Measurements from ENCODE around the gene SNX15. TPM values are rescaled to one million over a fixed set of nuclear protein-coding genes. Genes with fewer than 3 reads are reported as not detected.

SNX15 gene
- total and polyA plus RNA-seq, 9 donors, result 10.2 to 30.5 (median 19.9) TPM

DNA sequence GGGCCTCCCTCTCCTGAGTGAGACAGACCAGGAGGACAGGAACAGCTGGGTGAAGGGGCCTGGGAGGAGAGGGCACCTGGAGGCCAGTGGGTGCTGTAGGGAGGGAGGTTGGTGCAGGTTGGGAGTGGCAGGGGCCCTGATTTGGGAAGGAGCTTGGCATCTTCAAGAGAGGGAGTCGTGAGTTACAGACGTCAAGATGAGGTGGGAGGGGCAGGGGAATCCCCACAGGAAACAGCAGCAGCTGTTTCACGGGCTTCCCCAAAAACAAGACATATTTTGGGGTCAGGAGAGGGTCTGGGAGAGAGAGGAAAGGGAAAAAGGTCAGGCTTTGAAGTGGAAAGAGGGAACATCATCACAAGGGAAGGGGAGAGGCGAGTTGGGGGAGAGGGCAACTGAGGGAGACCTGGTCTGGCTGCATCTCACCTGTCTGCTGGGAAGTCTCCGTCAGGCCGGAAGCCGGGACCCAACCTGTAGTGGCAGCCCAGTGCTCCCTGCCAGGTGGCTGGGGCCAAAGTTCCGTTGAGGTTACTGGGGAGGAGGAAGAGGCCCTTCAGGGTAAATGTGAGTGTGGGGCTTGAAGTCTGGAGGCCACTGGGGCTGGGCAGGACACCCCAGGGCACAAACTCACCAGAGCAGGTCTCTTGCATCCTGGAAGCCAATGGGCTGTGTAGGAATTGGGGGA is 26.7 kb downstream of the SNX15 start:
- no peak for DNase-seq
- WGBS, 3 donors, result 40 to 44% (median 41%) methylated on average over 8 of the region's 8 CpGs
- no peaks in the 10 kb centered on the region for H3K9me3 ChIP-seq
- H3K27me3 ChIP-seq, result no peaks in the 10 kb centered on the region
- no peak overlapping the region for H3K4me3 ChIP-seq
- intact Hi-C loops (cut with DNase I), result no loop called here
- no peak for TF ChIP-seq POLR2A (IDR thresholded peaks at IDR 0.05)
- TF ChIP-seq EP300 (IDR thresholded peaks at IDR 0.05), result no peak
- TF ChIP-seq, protein P1, sequence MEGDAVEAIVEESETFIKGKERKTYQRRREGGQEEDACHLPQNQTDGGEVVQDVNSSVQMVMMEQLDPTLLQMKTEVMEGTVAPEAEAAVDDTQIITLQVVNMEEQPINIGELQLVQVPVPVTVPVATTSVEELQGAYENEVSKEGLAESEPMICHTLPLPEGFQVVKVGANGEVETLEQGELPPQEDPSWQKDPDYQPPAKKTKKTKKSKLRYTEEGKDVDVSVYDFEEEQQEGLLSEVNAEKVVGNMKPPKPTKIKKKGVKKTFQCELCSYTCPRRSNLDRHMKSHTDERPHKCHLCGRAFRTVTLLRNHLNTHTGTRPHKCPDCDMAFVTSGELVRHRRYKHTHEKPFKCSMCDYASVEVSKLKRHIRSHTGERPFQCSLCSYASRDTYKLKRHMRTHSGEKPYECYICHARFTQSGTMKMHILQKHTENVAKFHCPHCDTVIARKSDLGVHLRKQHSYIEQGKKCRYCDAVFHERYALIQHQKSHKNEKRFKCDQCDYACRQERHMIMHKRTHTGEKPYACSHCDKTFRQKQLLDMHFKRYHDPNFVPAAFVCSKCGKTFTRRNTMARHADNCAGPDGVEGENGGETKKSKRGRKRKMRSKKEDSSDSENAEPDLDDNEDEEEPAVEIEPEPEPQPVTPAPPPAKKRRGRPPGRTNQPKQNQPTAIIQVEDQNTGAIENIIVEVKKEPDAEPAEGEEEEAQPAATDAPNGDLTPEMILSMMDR (IDR thresholded peaks at IDR 0.05), result no peak
- no peaks in the 10 kb centered on the region for H3K4me1 ChIP-seq (ENCODE audit: insufficient read depth)
- H3K36me3 ChIP-seq, result no peaks in the 10 kb centered on the region
- H3K27ac ChIP-seq, result no peak overlapping the region

DNA sequence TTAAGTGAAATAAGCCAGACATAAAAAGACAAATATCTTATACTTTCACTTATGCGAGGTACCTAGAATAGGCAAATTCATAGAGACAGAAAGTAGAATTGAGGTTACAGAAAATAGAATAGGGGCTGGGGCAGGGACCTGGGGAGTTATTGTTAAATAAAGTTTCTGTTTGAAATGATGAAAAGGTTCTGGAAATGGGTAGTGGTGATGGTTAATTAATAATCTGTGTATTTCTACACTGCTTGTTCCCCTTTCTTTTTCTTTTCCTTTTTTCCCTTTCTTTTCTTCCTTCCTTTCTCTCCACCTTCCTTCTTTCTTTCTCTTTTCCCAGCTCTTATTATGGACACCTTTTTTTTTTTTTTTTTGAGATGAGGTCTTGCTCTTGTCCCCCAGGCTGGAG is 28.3 kb downstream of the SNX15 start:
- intact Hi-C loops (cut with DNase I), result no loop called here
- Histone ChIP-seq H3K4me3 (no peak overlapping the region), H3K27me3 (no peaks in the 10 kb centered on the region), H3K27ac (no peak overlapping the region), H3K36me3 (no peaks in the 10 kb centered on the region), H3K4me1 (ENCODE audit: insufficient read depth) (no peaks in the 10 kb centered on the region), H3K9me3 (no peaks in the 10 kb centered on the region)
- DNase-seq, result no peak
- TF ChIP-seq POLR2A (IDR thresholded peaks at IDR 0.05) (no peak), EP300 (IDR thresholded peaks at IDR 0.05) (no peak)
- TF ChIP-seq, protein P1 (IDR thresholded peaks at IDR 0.05), result no peak
- 72 to 92% (median 83%) methylated on average over 1 of the region's 1 CpG for WGBS, 3 donors

DNA sequence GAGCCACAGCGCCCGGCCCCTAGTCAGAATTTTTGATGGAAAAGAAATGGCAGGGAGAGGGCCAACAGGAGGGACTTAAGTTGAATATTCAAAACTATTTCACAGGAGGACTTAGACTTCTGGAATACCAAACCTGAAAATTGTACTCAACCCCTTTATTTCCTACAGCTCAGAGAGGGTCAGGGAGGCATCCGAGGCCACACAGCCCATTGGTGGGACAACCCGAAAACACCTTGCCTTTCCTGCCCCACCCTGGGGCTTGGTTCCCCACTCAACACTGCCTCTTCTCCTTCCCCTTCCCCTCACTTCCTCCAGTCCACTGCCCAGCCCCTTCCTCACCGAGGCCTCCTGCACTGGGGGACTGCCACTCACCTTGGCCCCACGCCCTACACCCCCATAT is 29.8 kb downstream of the SNX15 start:
- Histone ChIP-seq H3K36me3 (no peaks in the 10 kb centered on the region), H3K4me1 (ENCODE audit: insufficient read depth) (no peaks in the 10 kb centered on the region), H3K27me3 (no peaks in the 10 kb centered on the region), H3K27ac (no peak overlapping the region), H3K4me3 (no peak overlapping the region), H3K9me3 (no peaks in the 10 kb centered on the region)
- TF ChIP-seq EP300 (IDR thresholded peaks at IDR 0.05) (no peak), POLR2A (IDR thresholded peaks at IDR 0.05) (no peak)
- TF ChIP-seq, protein P1 (IDR thresholded peaks at IDR 0.05), result no peak
- 84 to 89% (median 87%) methylated on average over 6 of the region's 6 CpGs for WGBS, 3 donors
- intact Hi-C loops (cut with DNase I), result no loop called here
- DNase-seq, result no peak

DNA sequence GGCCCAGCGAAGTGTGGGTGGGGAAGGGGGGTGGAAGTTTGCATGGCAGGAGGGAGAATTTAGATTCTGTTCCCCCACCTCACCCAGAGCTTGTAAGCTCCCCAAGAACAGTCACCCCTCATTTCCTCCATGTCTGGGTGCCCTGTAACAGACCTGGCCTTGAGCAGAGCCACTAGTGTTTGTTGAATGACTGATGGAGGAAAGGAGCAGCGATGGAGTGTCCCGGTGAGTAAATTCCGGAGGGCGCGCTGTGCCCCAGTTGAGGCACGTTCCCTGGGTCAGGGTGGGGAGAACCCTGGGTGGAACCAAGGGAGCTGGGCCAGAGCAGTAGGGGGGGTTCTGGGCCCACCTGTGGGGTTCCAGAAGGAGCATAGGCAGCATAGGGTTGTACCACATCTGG is 30.3 kb downstream of the SNX15 start:
- DNase-seq, result no peak
- Histone ChIP-seq H3K4me3 (no peak overlapping the region), H3K4me1 (ENCODE audit: insufficient read depth) (no peaks in the 10 kb centered on the region), H3K27ac (no peak overlapping the region), H3K9me3 (no peaks in the 10 kb centered on the region), H3K27me3 (no peaks in the 10 kb centered on the region), H3K36me3 (no peaks in the 10 kb centered on the region)
- intact Hi-C loops (cut with DNase I), result no loop called here
- WGBS, 3 donors, result 79 to 90% (median 89%) methylated on average over 7 of the region's 7 CpGs
- TF ChIP-seq POLR2A (IDR thresholded peaks at IDR 0.05) (no peak), EP300 (IDR thresholded peaks at IDR 0.05) (no peak)
- TF ChIP-seq, protein P1 (IDR thresholded peaks at IDR 0.05), result no peak
